ENCODE data around the gene NDST3.

Gene NDST3

GRCh38 chr4:118034053-118034785 is at the start of gene NDST3:
Gene NDST3 (plus strand): TSS chr4:118034486. CDS start chr4:118053911, 19,425 bp downstream.
- no peak for DNase-seq

GRCh38 chr4:117986321-117986720 is 48.0 kb upstream of the NDST3 start:
- no peak for DNase-seq

- DNase-seq, result no peak
Observed at GRCh38 chr4:117987464-117987863, 46.8 kb upstream of the NDST3 start.

GRCh38 chr4:117996891-117997290 is 37.4 kb upstream of the NDST3 start:
- DNase-seq, result no peak

- DNase-seq, result no peak
Observed at GRCh38 chr4:118004088-118004487, 30.2 kb upstream of the NDST3 start.

GRCh38 chr4:118005883-118006282 is 28.4 kb upstream of the NDST3 start:
- DNase-seq, result no peak

- DNase-seq, result no peak
Observed at GRCh38 chr4:118012142-118012541, 22.1 kb upstream of the NDST3 start.

GRCh38 chr4:118014831-118015230 is 19.5 kb upstream of the NDST3 start:
- no peak for DNase-seq

- no peak for DNase-seq
Observed at GRCh38 chr4:118018381-118019145, 15.7 kb upstream of the NDST3 start.

- no peak for DNase-seq
Observed at GRCh38 chr4:118026806-118027205, 7.5 kb upstream of the NDST3 start.

GRCh38 chr4:118029224-118029623 is 5.1 kb upstream of the NDST3 start:
- DNase-seq, result no peak

GRCh38 chr4:118032691-118033090 is 1.6 kb upstream of the NDST3 start:
- DNase-seq, result no peak

GRCh38 chr4:118033148-118034052 is 886 bp upstream of the NDST3 start:
- DNase-seq, result no peak

- no peak for DNase-seq
Observed at GRCh38 chr4:118035309-118035708, 1.0 kb downstream of the NDST3 start.

GRCh38 chr4:118036336-118036735 is 2.0 kb downstream of the NDST3 start:
- no peak for DNase-seq

GRCh38 chr4:118037955-118038354 is 3.7 kb downstream of the NDST3 start:
- DNase-seq, result no peak

- DNase-seq, result no peak
Observed at GRCh38 chr4:118046323-118046722, 12.0 kb downstream of the NDST3 start.

GRCh38 chr4:118047043-118047442 is 12.8 kb downstream of the NDST3 start:
- DNase-seq, result no peak

GRCh38 chr4:118058955-118059354 is 24.7 kb downstream of the NDST3 start:
- DNase-seq, result no peak

GRCh38 chr4:118059397-118059796 is 25.1 kb downstream of the NDST3 start:
- DNase-seq, result no peak

- DNase-seq, result no peak
Observed at GRCh38 chr4:118076958-118077766, 42.9 kb downstream of the NDST3 start.

- no peak for DNase-seq
Observed at GRCh38 chr4:118077767-118078105, 43.5 kb downstream of the NDST3 start.

GRCh38 chr4:118081434-118081833 is 47.1 kb downstream of the NDST3 start:
- no peak for DNase-seq

All from activated CD4-positive, alpha-beta T cell treated with anti-CD3 and anti-CD28 coated beads, Interleukin-2, amount 50 U/mL, for 1 hour (primary cell).